Muscle layer of colon (tissue), 2 donors: ENCODE results near the gene MMP15.

Source experiments
- H3K27ac ChIP-seq: one replicate; pipeline ENCODE4 v1.7.0; 2013; ENCODE audit warnings: low read depth, mild to moderate bottlenecking, low read length, moderate library complexity
- H3K27me3 ChIP-seq, 2 donors: one replicate each; pipeline ENCODE4 v1.7.0; 2013; ENCODE audit warnings: low read length in 2 of 2, mild to moderate bottlenecking in 2 of 2; ENCODE audit not compliant: insufficient read depth in 2 of 2, control insufficient read depth in 1 of 2
- H3K36me3 ChIP-seq: one replicate; pipeline ENCODE4 v1.7.0; 2013; ENCODE audit warnings: mild to moderate bottlenecking, low read length; ENCODE audit not compliant: insufficient read depth
- H3K4me1 ChIP-seq: one replicate; pipeline ENCODE4 v1.7.0; 2013; ENCODE audit warnings: mild to moderate bottlenecking, low read length; ENCODE audit not compliant: insufficient read depth
- H3K4me3 ChIP-seq, 2 donors: one replicate each; pipeline ENCODE4 v1.7.0; 2013; ENCODE audit warnings: low read length in 2 of 2, low read depth in 1 of 2, mild to moderate bottlenecking in 1 of 2, moderate library complexity in 1 of 2
- H3K9ac ChIP-seq: one replicate; pipeline ENCODE4 v1.7.0; 2013; ENCODE audit warnings: low read length
- H3K9me3 ChIP-seq: one replicate; pipeline ENCODE4 v1.7.0; 2013; ENCODE audit warnings: mild to moderate bottlenecking, low read length
- donor health status: abdominal sarcoma.
- donor health status: Adenocarcinoma of cecum.

Gene MMP15

GRCh38 chr16:58022601-58023371 lies 2.8 kb upstream of the MMP15 start:
- Histone ChIP-seq H3K36me3 (peaks cover 16% of the 10 kb centered on the region), H3K4me1 (peaks cover 51% of the 10 kb centered on the region), H3K27ac (peak overlapping the region; percentile 75), H3K9ac (no peak overlapping the region), H3K27me3 (no peaks in the 10 kb centered on the region), H3K9me3 (no peaks in the 10 kb centered on the region), H3K4me3 (no peak overlapping the region)

- no peaks in the 10 kb centered on the region for H3K27me3 ChIP-seq
- H3K9ac ChIP-seq = no peak overlapping the region
- H3K27ac ChIP-seq = peak overlapping the region; percentile 76
- peaks cover 4% of the 10 kb centered on the region for H3K36me3 ChIP-seq
- no peaks in the 10 kb centered on the region for H3K9me3 ChIP-seq
- H3K4me3 ChIP-seq = peak overlapping the region; percentile 64 to 66
- H3K4me1 ChIP-seq = peaks cover 55% of the 10 kb centered on the region
Observed at GRCh38 chr16:58024486-58025350, 836 bp upstream of the MMP15 start.

GRCh38 chr16:58026139-58026704 lies 668 bp downstream of the MMP15 start:
- Histone ChIP-seq H3K4me1 (peaks cover 45% of the 10 kb centered on the region), H3K36me3 (no peaks in the 10 kb centered on the region), H3K27ac (peak overlapping the region; percentile 76), H3K27me3 (no peaks in the 10 kb centered on the region), H3K9me3 (no peaks in the 10 kb centered on the region), H3K9ac (no peak overlapping the region), H3K4me3 (peak overlapping the region; percentile 64 to 66)

GRCh38 chr16:58026705-58027160 lies 1.2 kb downstream of the MMP15 start:
- H3K4me3 ChIP-seq = peak overlapping the region; percentile 64 to 66
- H3K9me3 ChIP-seq = no peaks in the 10 kb centered on the region
- no peaks in the 10 kb centered on the region for H3K36me3 ChIP-seq
- H3K27ac ChIP-seq = peak overlapping the region; percentile 76
- H3K9ac ChIP-seq = no peak overlapping the region
- H3K27me3 ChIP-seq = no peaks in the 10 kb centered on the region
- peaks cover 40% of the 10 kb centered on the region for H3K4me1 ChIP-seq

- H3K4me3 ChIP-seq = peak overlapping the region; percentile 64 to 66
- H3K27me3 ChIP-seq = no peaks in the 10 kb centered on the region
- H3K4me1 ChIP-seq = peaks cover 34% of the 10 kb centered on the region
- no peaks in the 10 kb centered on the region for H3K9me3 ChIP-seq
- H3K9ac ChIP-seq = no peak overlapping the region
- H3K36me3 ChIP-seq = no peaks in the 10 kb centered on the region
- H3K27ac ChIP-seq = peak overlapping the region; percentile 76
Observed at GRCh38 chr16:58027161-58027915, 1.8 kb downstream of the MMP15 start.

GRCh38 chr16:58027916-58028455 lies 2.4 kb downstream of the MMP15 start:
- H3K9me3 ChIP-seq = no peaks in the 10 kb centered on the region
- H3K36me3 ChIP-seq = no peaks in the 10 kb centered on the region
- H3K27me3 ChIP-seq = no peaks in the 10 kb centered on the region
- H3K27ac ChIP-seq = no peak overlapping the region
- no peak overlapping the region for H3K4me3 ChIP-seq
- peaks cover 29% of the 10 kb centered on the region for H3K4me1 ChIP-seq
- no peak overlapping the region for H3K9ac ChIP-seq

- H3K9ac ChIP-seq = no peak overlapping the region
- no peak overlapping the region for H3K4me3 ChIP-seq
- no peaks in the 10 kb centered on the region for H3K9me3 ChIP-seq
- H3K27me3 ChIP-seq = no peaks in the 10 kb centered on the region
- H3K27ac ChIP-seq = no peak overlapping the region
- no peaks in the 10 kb centered on the region for H3K36me3 ChIP-seq
- peaks cover 25% of the 10 kb centered on the region for H3K4me1 ChIP-seq
Observed at GRCh38 chr16:58028541-58029070, 3.1 kb downstream of the MMP15 start.

GRCh38 chr16:58029410-58029809 lies 3.9 kb downstream of the MMP15 start:
- no peak overlapping the region for H3K9ac ChIP-seq
- H3K27ac ChIP-seq = no peak overlapping the region
- no peaks in the 10 kb centered on the region for H3K27me3 ChIP-seq
- H3K9me3 ChIP-seq = no peaks in the 10 kb centered on the region
- no peaks in the 10 kb centered on the region for H3K36me3 ChIP-seq
- H3K4me1 ChIP-seq = peaks cover 20% of the 10 kb centered on the region
- no peak overlapping the region for H3K4me3 ChIP-seq

- no peaks in the 10 kb centered on the region for H3K36me3 ChIP-seq
- no peaks in the 10 kb centered on the region for H3K27me3 ChIP-seq
- no peak overlapping the region for H3K4me3 ChIP-seq
- peaks cover 11% of the 10 kb centered on the region for H3K4me1 ChIP-seq
- H3K27ac ChIP-seq = no peak overlapping the region
- no peaks in the 10 kb centered on the region for H3K9me3 ChIP-seq
- no peak overlapping the region for H3K9ac ChIP-seq
Observed at GRCh38 chr16:58030136-58030840, 4.7 kb downstream of the MMP15 start.
